Measurements from ENCODE around the gene DBI. TPM values are rescaled to one million over a fixed set of nuclear protein-coding genes. Genes with fewer than 3 reads are reported as not detected.

DBI gene
- total and polyA plus RNA-seq, 2 of the 13 experiments (the other 11 are each of a cell fraction or from before 2014, with no cell fraction given): 330 to 659 TPM

- TF ChIP-seq MNT (IDR thresholded peaks at IDR 0.05) (peak; percentile 94), HDAC6 (IDR thresholded peaks at IDR 0.05; ENCODE audit: low read depth, low read length) (no peak), USF2 (IDR thresholded peaks at IDR 0.05; ENCODE audit: low read depth, low read length) (peak; percentile 88), USF2 (CRISPR knock-in tag; IDR thresholded peaks at IDR 0.05; ENCODE audit: borderline replicate concordance) (peak; percentile 93), ZNF280D (CRISPR knock-in tag; IDR thresholded peaks at IDR 0.05) (peak; percentile 69; the same call in 1 of the 2 replicates), TEAD2 (CRISPR knock-in tag; IDR thresholded peaks at IDR 0.05) (0 out of 2 replicates have a peak, but pooled peaks have one; percentile 40), SP4 (CRISPR knock-in tag; IDR thresholded peaks at IDR 0.05) (peak; percentile 99), KDM5A (IDR thresholded peaks at IDR 0.05; ENCODE audit: borderline replicate concordance, low read length) (peak; percentile 73), HNF1A (IDR thresholded peaks at IDR 0.05; ENCODE audit: low read depth) (no peak; the same call in 1 of the 2 replicates), HNF1A (CRISPR knock-in tag; IDR thresholded peaks at IDR 0.05; ENCODE audit: borderline replicate concordance) (peak; percentile 94), CBX1 (IDR thresholded peaks at IDR 0.05; ENCODE audit: low read depth) (peak; percentile 91), HCFC1 (IDR thresholded peaks at IDR 0.05; ENCODE audit: low read depth, low read length) (peak; percentile 22; the same call in 1 of the 2 replicates), NBN (conservative IDR thresholded peaks at IDR 0.05) (no peak), ZNF574 (CRISPR knock-in tag; IDR thresholded peaks at IDR 0.05) (peak; percentile 92)
These were observed at the start of gene DBI, which contains the start of gene C2orf76 (continued) for GRCh38 chr2:119366649-119367471.

Measured in HepG2 (cell line).